K562 (cell line): ENCODE results near the gene KDM4F. TPM values are rescaled to one million over a fixed set of nuclear protein-coding genes. Genes with fewer than 3 reads are reported as not detected.

Source experiments
- ARID4B ChIP-seq: sonication (generic); formaldehyde crosslinking; IDR thresholded peaks from 2 replicates; pipeline ENCODE4 v1.8.0; 2022; ENCODE audit warnings: mild to moderate bottlenecking, missing genetic modification reagents
- CCNT2 ChIP-seq: IDR thresholded peaks from 2 replicates; pipeline ENCODE4 v1.6.1; 2011; ENCODE audit warnings: borderline replicate concordance, low read depth, mild to moderate bottlenecking, moderate library complexity, mixed read lengths, low read length; ENCODE audit not compliant: insufficient read length; ENCODE audit errors: extremely low read depth
- EZH2 ChIP-seq: IDR thresholded peaks from 2 replicates; pipeline ENCODE4 v1.6.1; 2012; ENCODE audit warnings: low read depth, mild to moderate bottlenecking, inconsistent platforms, low read length, borderline replicate concordance
- KLF6 ChIP-seq: fragments of 250-450 bp; sonication (Bioruptor Pico); IDR thresholded peaks from 2 replicates; pipeline ENCODE4 v1.4.0; 2020; ENCODE audit warnings: mild to moderate bottlenecking, moderate library complexity, borderline replicate concordance
- NCOA1 ChIP-seq: fragments of 450-650 bp; IDR thresholded peaks from 2 replicates; pipeline ENCODE4 v1.6.1; 2016; ENCODE audit warnings: low read depth
- NFE2L1 ChIP-seq: fragments of 450-650 bp; IDR thresholded peaks from 2 replicates; pipeline ENCODE4 v1.6.1; 2016; ENCODE audit warnings: missing genetic modification characterization, low read depth, mild to moderate bottlenecking, missing compliant biosample characterization, moderate library complexity, borderline replicate concordance
- NFRKB ChIP-seq: fragments of 450-650 bp; IDR thresholded peaks from 2 replicates; pipeline ENCODE4 v1.6.1; 2016; ENCODE audit warnings: low read depth
- NONO ChIP-seq, 2 experiments: fragments of 200-400 bp in 1 of 2; fragments of 450-650 bp in 1 of 2; formaldehyde crosslinking in 1 of 2; IDR thresholded peaks; 2 replicates each; pipeline ENCODE4 v1.6.1; 2017; ENCODE audit warnings: low read depth in 2 of 2, mild to moderate bottlenecking in 2 of 2, moderate library complexity in 2 of 2, low read length in 1 of 2
- SMC3 ChIP-seq: conservative IDR thresholded peaks from 2 replicates; pipeline ENCODE4 v1.6.1; 2011; ENCODE audit warnings: low read depth, low read length, improper control_type of control experiment; ENCODE audit not compliant: insufficient read depth
- SRSF9 ChIP-seq: fragments of 200-400 bp; formaldehyde crosslinking; IDR thresholded peaks from 2 replicates; pipeline ENCODE4 v1.6.1; 2017; ENCODE audit warnings: low read depth, low read length, borderline replicate concordance
- TEAD4 ChIP-seq, 2 experiments: sonication (generic) in 1 of 2; formaldehyde crosslinking in 1 of 2; IDR thresholded peaks; 2 replicates each; pipeline versions ENCODE4 v1.6.1 to v1.8.0; 2012 to 2022; ENCODE audit warnings: borderline replicate concordance in 1 of 2, inconsistent platforms in 1 of 2, low read length in 1 of 2, mild to moderate bottlenecking in 1 of 2, missing genetic modification reagents in 1 of 2
- ZBTB17 ChIP-seq: fragments of 450-650 bp; formaldehyde crosslinking; IDR thresholded peaks from 2 replicates; pipeline ENCODE4 v1.4.0; 2020; ENCODE audit warnings: mild to moderate bottlenecking
- ZC3H11A ChIP-seq: IDR thresholded peaks from 2 replicates; pipeline ENCODE4 v1.6.1; 2012; ENCODE audit warnings: low read depth, low read length, improper control_type of control experiment
- ZFP91 ChIP-seq: sonication (generic); formaldehyde crosslinking; IDR thresholded peaks from 2 replicates; pipeline ENCODE4 v1.8.0; 2022; ENCODE audit warnings: mild to moderate bottlenecking, missing genetic modification reagents
- ZNF12 ChIP-seq: sonication (generic); formaldehyde crosslinking; IDR thresholded peaks from 2 replicates; pipeline ENCODE4 v1.4.0; 2020; ENCODE audit warnings: mild to moderate bottlenecking, missing genetic modification reagents
- ZNF395 ChIP-seq: fragments of 200-800 bp; sonication (Bioruptor generic); IDR thresholded peaks from 2 replicates; pipeline ENCODE4 v1.6.1; 2017; ENCODE audit warnings: missing genetic modification characterization, missing compliant biosample characterization
- polyA plus RNA-seq, 8 experiments: library from polyadenylated mRNA; depleted of rRNA in 4 of 8; stranded (reverse) in 5 of 8; unstranded in 3 of 8; fragments of >200 nt; fragmentation: Nextera tagmentation in 2 of 8; fragmentation: Illumina TruSeq in 1 of 8; extraction: Ambion mirVana in 2 of 8; extraction: Trizol in 1 of 8; gene quantifications; 2 replicates each; pipeline versions ENCODE4 v1.2.1 to v1.2.3, GENCODE V29; 2011 to 2014; ENCODE audit warnings: inconsistent platforms in 1 of 8, missing spikeins in 1 of 8
- total RNA-seq, 7 experiments: library from RNA; depleted of rRNA in 6 of 7; stranded (reverse); fragments of >200 nt in 6 of 7; fragmentation: Illumina TruSeq in 2 of 7; extraction: Trizol in 2 of 7; gene quantifications; 2 replicates each; pipeline versions ENCODE4 v1.2.1 to v1.2.3, GENCODE V29; 2011 to 2021; ENCODE audit warnings: low replicate concordance in 1 of 7
- TF ChIP-seq, protein P1 (sequence below): sonication (generic); formaldehyde crosslinking; IDR thresholded peaks from 2 replicates; pipeline ENCODE4 v1.8.0; 2023; ENCODE audit warnings: mild to moderate bottlenecking, missing genetic modification reagents

KDM4F gene
- total and polyA plus RNA-seq, 9 of the 15 experiments (the other 6 are each of a cell fraction or from before 2014, with no cell fraction given) = not detected

DNA sequence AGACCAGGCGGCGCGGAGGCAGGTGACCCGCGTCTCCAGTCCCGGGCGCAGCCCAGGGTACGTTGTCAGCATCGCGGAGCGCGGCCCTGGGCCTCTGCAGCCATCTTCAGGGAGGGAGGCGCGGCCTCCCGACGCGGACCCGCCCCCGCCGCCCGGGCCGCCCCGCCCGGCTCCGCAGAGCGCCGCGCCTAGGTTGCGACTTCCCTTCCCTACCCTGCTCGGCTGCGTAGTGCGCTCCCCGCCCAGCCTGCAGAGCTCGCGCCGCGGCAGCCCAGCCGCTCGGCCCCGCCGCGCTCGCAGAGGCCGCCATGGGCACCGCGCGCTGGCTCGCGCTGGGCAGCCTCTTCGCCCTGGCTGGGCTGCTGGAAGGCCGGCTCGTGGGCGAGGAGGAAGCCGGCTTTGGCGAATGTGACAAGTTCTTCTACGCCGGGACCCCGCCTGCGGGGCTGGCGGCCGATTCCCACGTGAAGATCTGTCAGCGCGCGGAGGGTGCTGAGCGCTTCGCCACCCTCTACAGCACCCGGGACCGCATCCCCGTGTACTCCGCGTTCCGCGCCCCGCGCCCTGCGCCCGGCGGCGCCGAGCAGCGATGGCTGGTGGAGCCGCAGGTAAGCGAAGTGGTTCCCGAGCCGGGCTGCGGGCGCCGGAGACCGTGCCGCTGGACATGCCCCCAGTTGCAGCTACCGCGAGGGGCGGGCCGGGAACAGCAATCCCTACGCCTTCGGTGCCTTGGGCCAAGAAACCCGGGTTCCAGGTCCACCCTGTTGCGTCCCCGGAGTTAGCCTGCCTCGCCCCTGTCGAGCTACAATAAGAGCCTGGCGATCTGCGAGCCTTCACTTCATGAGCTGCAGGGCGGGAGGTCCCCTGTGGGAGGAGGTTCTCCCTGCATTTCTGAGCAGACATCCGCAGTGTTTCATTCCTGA, 40.7 kb downstream of the KDM4F start, which contains the start of gene ENDOD1 (continued):
- no peak for TF ChIP-seq SRSF9
- TF ChIP-seq NONO (IDR thresholded peaks at IDR 0.05; ENCODE audit: low read depth in 2 of 2, low read length in 1 of 2) = peak; percentile 45 to 60; a peak in 1 of 4 replicates
- TF ChIP-seq ZC3H11A = no peak
- TF ChIP-seq TEAD4 (IDR thresholded peaks at IDR 0.05; ENCODE audit: low read length) = no peak
- no peak for TF ChIP-seq TEAD4 (CRISPR knock-in tag; IDR thresholded peaks at IDR 0.05; ENCODE audit: borderline replicate concordance)
- TF ChIP-seq ZBTB17 (CRISPR knock-in tag) = 0 out of 2 replicates have a peak, but pooled peaks have one; percentile 63
- TF ChIP-seq, protein P1, sequence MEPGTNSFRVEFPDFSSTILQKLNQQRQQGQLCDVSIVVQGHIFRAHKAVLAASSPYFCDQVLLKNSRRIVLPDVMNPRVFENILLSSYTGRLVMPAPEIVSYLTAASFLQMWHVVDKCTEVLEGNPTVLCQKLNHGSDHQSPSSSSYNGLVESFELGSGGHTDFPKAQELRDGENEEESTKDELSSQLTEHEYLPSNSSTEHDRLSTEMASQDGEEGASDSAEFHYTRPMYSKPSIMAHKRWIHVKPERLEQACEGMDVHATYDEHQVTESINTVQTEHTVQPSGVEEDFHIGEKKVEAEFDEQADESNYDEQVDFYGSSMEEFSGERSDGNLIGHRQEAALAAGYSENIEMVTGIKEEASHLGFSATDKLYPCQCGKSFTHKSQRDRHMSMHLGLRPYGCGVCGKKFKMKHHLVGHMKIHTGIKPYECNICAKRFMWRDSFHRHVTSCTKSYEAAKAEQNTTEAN (CRISPR knock-in tag) = no peak
- TF ChIP-seq ZNF12 (CRISPR knock-in tag) = no peak
- TF ChIP-seq SMC3 = 0 out of 2 replicates have a peak, but pooled peaks have one; percentile 13
- no peak for TF ChIP-seq KLF6 (CRISPR knock-in tag)
- no peak for TF ChIP-seq NFE2L1 (tag)
- no peak for TF ChIP-seq NFRKB
- TF ChIP-seq EZH2 = no peak
- peak; percentile 79 for TF ChIP-seq CCNT2
- peak; percentile 88 for TF ChIP-seq ARID4B (CRISPR knock-in tag)
- no peak for TF ChIP-seq ZNF395
- TF ChIP-seq NCOA1 = no peak
- no peak for TF ChIP-seq ZFP91 (CRISPR knock-in tag)
